ENCODE measurements around the gene PTPN18. TPM values are rescaled to one million over a fixed set of nuclear protein-coding genes. Genes with fewer than 3 reads are reported as not detected.

PTPN18 gene
- total and polyA plus RNA-seq, 7 donors, result 30.0 to 113 (median 39.2) TPM

- no peak overlapping the region for H3K4me3 ChIP-seq
- H3K27me3 ChIP-seq, result no peaks in the 10 kb centered on the region
- intact Hi-C loops (cut with DNase I), result no loop called here
- H3K9me3 ChIP-seq, result no peaks in the 10 kb centered on the region
- H3K36me3 ChIP-seq, result no peaks in the 10 kb centered on the region
- H3K27ac ChIP-seq, result peak overlapping the region in 3 of 4 donors; percentile 3 to 37 (median 31)
- H3K4me1 ChIP-seq, result peaks cover 0 to 20% (median 18%) of the 10 kb centered on the region in 4 donors
- peak; percentile 60 for DNase-seq
- WGBS, 2 donors, result 81 to 91% methylated on average over 4 of the region's 4 CpGs
- TF ChIP-seq POLR2A (IDR thresholded peaks at IDR 0.05), result no peak
- no peak for TF ChIP-seq EP300 (IDR thresholded peaks at IDR 0.05)
- TF ChIP-seq CTCF (IDR thresholded peaks at IDR 0.05), result no peak
- TF ChIP-seq POLR2AphosphoS5 (IDR thresholded peaks at IDR 0.05), result no peak
These were observed 31.9 kb downstream of the PTPN18 start for GRCh38 chr2:130387804-130388203.

- Histone ChIP-seq H3K36me3 (no peaks in the 10 kb centered on the region), H3K27ac (peak overlapping the region in 3 of 4 donors; percentile 3 to 37 (median 31)), H3K4me3 (no peak overlapping the region), H3K4me1 (peaks cover 0 to 20% (median 18%) of the 10 kb centered on the region in 4 donors), H3K9me3 (no peaks in the 10 kb centered on the region), H3K27me3 (no peaks in the 10 kb centered on the region)
- peak; percentile 34 for DNase-seq
- 89 to 93% methylated on average over 8 of the region's 8 CpGs for WGBS, 2 donors
- intact Hi-C loops (cut with DNase I), result no loop called here
- no peak for TF ChIP-seq CTCF (IDR thresholded peaks at IDR 0.05)
- no peak for TF ChIP-seq EP300 (IDR thresholded peaks at IDR 0.05)
- TF ChIP-seq POLR2AphosphoS5 (IDR thresholded peaks at IDR 0.05), result no peak
- no peak for TF ChIP-seq POLR2A (IDR thresholded peaks at IDR 0.05)
These were observed 32.5 kb downstream of the PTPN18 start for GRCh38 chr2:130388221-130388907.

- no peak overlapping the region for H3K4me3 ChIP-seq
These were observed 33.5 kb downstream of the PTPN18 start for GRCh38 chr2:130389358-130389757.

GRCh38 chr2:130389783-130390182 lies 33.9 kb downstream of the PTPN18 start:
- 92 to 94% methylated on average over 3 of the region's 3 CpGs for WGBS, 2 donors
- Histone ChIP-seq H3K36me3 (no peaks in the 10 kb centered on the region), H3K27me3 (no peaks in the 10 kb centered on the region), H3K4me1 (peaks cover 0 to 20% (median 18%) of the 10 kb centered on the region in 4 donors), H3K9me3 (no peaks in the 10 kb centered on the region), H3K27ac (peak overlapping the region; percentile 4 to 89 (median 80)), H3K4me3 (no peak overlapping the region)
- DNase-seq, result peak; percentile 27
- no peak for TF ChIP-seq CTCF (IDR thresholded peaks at IDR 0.05)
- intact Hi-C loops (cut with DNase I), result loop anchor here (5.0 kb wide), 1 partner anchor 32 kb away; the partner anchor contains the start of gene PTPN18

More at GRCh38 chr2:130389358-130389757, 33.5 kb downstream of the PTPN18 start:
- Histone ChIP-seq H3K27ac (peak overlapping the region in 1 of 4 donors; percentile 89), H3K36me3 (no peaks in the 10 kb centered on the region), H3K4me1 (peaks cover 0 to 20% (median 18%) of the 10 kb centered on the region in 4 donors), H3K9me3 (no peaks in the 10 kb centered on the region), H3K27me3 (no peaks in the 10 kb centered on the region)
- peak; percentile 56 for DNase-seq
- TF ChIP-seq POLR2AphosphoS5 (IDR thresholded peaks at IDR 0.05) (no peak), EP300 (IDR thresholded peaks at IDR 0.05) (no peak), CTCF (IDR thresholded peaks at IDR 0.05) (no peak), POLR2A (IDR thresholded peaks at IDR 0.05) (no peak)
- WGBS, 2 donors, result 94 to 96% methylated on average over 6 of the region's 6 CpGs
- intact Hi-C loops (cut with DNase I), result no loop called here

Measured in sigmoid colon (tissue), 7 donors.